NCI-H2196 (cell line): Measurements from ENCODE around the gene ANKRD12.

ENCODE experiments used
- DNase-seq: peaks from one replicate; lab custom pipeline; 2025; ENCODE audit not compliant: unreplicated experiment; lab: John Stamatoyannopoulos, UW

The ANKRD12 gene

DNA sequence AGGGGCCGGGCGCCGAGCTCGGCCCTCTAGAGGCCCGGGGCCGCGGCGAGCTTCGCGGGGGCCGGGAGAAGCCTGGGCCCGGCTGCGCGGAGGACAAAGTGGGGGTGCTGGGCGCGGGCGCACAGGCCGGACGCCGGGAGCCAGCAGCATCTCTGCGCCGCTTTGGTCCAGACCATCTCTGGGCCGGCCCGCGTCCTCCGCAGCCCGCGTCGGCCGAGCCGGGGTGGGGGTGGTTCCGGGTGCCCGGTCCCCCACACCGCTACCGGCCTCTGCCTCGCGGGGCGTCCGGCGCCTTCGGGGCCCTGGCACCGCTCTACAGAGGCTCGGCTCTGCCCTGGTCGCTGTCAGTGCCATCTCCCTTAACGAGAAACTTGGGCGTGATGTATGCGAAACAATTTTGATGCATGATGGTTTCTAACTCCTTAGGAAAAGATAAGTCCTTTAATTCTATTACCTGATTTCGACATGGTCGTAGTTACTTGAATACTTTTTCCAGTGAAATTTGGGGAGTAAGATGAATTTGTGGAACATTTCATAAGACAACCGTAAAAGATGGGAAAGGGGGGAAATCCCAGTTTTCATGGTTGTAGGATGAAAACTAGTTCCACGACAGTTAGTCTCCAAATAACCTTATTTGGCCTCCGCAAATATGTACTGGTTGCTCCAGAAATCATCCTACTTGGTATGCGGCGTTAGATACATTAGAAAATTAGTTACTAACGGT is 198.6 kb downstream of the ANKRD12 start:
- DNase-seq = peak; percentile 36
